Stimulated activated CD4-positive, alpha-beta T cell treated with anti-CD3 and anti-CD28 coated beads, Interleukin-12 subunit alpha, Interleukin-12 subunit beta, amount 100 ng/mL, for 4 hours (primary cell): ENCODE data around the gene ENPP4.
A peak's percentile ranks its signal among the peaks of the same experiment; 100 is the strongest.
"Not testable (repeated sequence)": the region's sequence is repeated elsewhere in the genome, so short reads cannot be mapped to it uniquely, and the experiment has no call there.

Experiments
- DNase-seq: peaks from one replicate; pipeline ENCODE4 v3.0.0-alpha.2; 2020

Gene ENPP4

DNA sequence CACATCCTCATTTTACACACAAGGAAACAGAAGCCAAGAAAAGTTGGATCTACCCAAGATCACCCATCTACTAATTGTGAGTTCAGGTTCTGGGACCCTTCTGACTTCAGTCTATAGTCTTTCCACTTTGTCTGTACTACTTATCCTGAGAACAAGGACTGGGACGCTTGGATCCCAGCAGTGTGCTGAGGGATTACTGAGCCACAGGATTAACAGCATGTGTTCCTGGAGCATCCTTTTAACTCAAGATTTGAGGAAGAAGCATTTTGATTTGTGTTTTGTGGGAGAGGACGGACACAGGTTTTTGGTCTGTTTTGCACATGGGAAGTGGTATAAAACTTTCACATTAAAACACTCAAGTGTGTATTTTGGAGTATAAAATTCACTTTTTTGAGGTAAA is 4.4 kb downstream of the ENPP4 start:
- no peak for DNase-seq

DNA sequence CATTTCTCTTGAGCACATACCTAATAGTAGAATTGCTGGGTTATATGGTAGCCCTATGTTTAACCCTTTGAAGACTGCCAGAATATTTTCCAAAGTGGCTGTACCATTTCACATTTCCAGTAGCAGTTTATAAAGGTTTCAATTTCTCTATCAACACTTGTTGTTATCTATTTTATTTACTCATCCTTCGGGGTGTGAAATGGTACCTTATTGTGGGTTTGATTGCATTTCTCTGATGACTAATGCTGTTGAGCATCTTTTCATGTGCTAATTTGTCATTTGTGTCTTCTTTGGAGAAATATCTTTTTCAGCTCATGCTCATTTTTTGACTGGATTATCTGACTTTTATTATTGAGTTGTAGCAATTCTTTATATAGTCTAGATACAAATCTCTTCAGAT is 5.4 kb downstream of the ENPP4 start:
- no peak for DNase-seq

DNA sequence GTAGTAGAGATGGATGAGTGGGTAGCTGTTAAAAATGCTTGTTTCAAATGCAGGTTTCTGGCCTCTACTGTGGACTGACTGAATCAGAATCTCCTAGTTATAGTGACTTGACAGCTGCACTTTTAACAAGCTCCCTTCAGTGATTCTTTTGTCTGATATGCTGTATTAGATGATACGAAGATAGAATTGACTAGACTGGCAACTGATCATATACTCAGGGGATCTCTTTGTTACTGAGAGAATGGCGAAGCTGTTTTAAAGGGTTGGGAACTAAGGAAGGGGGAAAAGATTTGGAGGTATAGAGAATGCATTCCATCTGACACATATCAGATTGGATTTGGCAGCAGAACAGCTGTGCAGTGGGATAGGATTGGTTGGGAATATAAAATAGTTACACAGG is 7.0 kb downstream of the ENPP4 start:
- no peak for DNase-seq

DNA sequence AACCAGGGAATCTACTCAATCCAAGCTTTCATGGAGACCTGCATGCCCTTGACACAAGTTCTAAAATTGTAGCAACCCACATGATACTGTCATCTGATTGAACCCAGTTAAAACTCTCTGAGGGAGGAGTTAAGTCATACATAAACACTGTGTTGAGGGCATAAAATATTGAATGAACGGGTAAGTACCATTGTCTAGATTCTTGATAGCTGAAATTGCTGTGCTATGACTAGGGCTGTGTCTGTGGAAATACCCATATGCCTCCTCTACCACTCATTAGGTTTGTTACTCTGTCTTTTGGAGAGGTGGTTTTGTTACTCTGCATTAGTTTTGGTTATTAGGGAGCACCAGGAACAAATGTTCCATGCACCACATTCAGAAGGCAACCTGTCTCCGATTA is 7.6 kb downstream of the ENPP4 start:
- no peak for DNase-seq

DNA sequence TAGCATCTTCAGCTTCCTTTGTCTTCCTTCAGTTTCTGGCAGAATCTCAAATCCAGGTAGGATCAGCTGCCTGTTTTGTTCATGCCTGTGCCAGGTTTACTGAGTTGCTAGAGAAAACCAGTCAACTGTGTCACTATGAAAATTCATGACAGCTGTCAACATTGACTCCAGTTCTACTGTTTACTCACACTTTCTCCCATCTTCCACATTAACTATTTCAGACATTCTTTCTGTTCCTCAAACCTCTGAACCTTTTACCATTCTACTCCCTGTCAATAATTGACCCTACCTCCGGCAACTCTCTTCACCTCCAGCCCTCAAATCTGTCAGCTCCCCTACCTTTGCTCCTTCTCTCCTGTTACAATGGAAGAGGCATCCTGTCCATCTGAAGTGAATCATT is 8.5 kb downstream of the ENPP4 start:
- DNase-seq, result no peak

DNA sequence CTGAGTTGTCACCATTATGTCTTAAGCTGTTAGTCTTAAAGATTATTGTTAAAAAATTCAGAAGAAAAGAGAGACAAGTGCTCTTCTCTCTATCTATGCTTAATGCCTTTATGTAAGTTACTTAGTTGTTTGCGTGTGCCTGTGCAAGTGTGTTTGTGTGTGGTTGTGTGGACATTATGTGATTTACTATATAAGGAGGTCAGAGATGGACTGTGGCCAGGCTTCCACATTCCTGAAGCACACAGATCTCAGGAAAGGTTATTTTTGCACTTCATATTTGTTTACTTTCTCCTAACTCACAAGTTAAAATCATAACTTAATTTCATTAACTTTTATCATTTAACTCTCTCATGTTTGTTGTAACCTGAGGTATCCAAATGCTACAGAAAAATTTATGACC is 14.5 kb downstream of the ENPP4 start:
- DNase-seq, result no peak

DNA sequence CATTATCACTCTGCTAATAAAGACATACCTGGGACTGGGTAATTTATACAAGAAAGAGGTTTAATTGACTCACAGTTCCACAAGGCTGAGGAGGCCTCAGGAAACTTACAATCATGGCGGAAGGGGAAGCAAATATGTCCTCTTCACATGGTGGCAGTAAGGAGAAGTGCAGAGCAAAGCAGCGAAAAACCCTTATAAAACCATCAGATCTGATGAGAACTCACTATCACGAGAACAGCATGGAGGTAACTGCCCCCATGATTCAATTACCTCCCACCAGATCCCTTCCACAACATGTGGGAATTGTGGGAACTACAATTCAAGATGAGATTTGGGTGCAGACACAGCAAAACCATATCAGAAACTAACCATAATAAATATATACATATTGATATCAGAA is 19.3 kb downstream of the ENPP4 start:
- DNase-seq, result not testable (repeated sequence)

DNA sequence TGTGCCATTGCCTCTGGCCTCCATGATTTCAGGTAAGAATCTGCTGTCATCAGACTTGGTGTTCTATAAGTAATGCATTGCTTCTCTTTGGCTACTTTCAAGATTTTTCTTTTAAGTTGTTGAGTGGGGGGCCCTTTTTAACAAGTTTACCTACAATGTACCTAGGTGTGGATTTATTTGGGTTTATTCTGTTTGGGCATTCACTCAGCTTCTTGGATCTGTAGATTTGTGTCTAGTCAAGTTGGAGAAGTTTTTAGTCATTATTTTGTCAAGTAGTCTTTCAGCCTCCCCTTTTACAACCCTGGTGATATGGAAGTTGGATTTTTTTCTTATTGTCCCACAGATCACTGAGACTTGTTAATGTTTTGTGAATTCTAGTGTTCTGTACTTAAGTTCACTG is 26.9 kb downstream of the ENPP4 start:
- DNase-seq, result no peak

DNA sequence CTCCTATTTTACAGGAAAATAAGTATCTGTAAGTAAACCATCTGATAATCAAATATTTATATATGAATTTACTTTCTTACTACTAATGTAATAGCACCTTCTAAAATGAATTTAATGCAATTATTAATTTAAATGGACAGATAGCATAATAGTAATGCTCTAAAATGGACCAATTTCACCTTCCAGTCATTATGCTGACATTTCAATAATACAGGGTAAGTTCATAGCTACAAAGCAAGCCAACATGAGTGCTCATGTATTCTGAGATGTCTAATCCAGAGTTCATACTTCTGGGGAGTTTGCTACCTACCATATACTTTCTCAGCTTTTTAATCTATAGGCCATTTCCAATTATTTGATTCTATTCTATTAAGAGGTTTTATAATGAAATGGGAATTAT is 29.4 kb downstream of the ENPP4 start:
- no peak for DNase-seq

DNA sequence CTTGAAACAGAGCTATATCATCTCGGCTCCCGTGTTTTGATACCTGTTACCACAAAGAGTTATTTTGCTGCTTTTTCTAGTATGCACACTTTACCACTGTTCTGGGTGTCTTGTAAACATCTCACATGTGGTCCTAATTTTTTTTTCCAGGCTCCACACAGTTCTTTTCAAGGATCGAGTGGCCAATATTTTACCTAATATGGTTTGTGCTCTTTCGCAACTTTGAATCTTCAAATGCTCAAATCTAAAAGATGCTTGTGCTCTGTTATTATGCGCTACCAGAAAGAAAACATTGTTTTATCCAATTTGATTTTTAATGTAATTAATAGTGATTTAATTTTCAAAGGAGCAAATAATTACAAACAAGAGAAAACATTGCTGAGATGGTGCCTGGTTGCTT is 30.3 kb downstream of the ENPP4 start:
- no peak for DNase-seq

DNA sequence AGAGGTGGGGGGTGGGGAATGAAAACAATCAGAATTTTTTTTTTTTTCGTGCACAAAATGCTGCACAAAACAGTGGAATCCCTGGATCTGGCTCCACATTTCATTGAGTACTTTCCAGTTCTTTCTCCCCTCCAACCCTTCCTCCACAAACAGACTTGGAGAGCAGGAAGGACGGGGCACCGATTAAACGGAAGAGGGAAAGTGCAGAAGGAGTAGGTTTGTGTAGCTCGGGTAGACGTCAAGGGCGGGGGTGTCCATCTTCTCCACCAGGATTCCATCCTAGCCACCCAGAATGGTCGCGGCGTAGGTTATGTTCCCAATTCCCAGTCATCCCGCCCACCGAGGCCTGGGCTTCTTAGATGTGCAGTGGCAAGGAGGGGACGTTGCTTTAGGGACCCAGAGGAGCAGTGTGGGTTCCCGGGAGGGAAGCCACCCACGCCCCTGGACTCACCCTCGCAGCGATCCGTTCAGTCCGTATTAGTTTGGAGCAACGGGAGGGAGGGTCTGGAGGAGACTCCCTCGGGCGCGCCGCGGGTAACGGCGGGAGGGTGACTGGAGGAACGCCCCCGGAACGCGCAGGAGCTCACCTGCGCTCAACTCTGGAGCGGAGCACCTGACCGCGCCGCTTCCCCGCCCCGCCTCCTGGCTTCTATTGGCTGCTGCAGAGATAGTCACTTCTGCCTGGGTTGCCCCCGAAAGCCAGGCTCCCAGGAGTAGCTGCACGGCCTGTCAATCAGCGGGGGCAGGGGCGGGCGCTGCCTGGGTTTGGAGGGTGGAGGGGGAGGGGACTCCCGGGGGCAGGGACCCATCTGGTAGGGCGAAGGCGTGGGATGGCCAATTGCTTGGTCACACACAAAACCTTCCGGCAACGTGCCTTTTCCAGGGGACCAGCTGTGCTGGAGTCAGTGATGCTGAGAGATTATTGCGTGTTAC is 40.8 kb downstream of the ENPP4 start, which contains the start of gene ENPP5:
ENPP5 (minus strand) TSS at position 624 of the 933 bp plus-strand sequence. CDS start 2,718 bp downstream, outside the sequence.
- peak; percentile 43 for DNase-seq

DNA sequence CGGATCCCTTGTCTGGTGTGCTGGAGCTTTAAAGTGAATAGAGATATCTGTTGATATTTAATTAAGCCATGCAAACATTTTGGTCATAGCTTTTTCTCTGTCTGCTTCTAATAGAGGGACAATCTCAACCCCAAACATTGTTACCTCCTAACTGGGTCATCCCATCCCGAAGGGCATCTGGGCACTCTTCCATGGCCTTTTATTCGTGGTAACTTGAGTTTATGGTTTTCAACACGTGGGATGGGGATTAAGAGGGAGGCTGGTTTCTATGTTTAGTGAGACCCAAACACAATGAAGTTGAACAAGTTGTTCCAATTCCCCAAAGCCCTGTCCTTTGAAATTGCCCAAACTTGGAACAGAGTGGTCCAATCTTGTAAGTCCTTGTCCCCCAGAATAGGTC is 42.4 kb downstream of the ENPP4 start:
- DNase-seq, result no peak

DNA sequence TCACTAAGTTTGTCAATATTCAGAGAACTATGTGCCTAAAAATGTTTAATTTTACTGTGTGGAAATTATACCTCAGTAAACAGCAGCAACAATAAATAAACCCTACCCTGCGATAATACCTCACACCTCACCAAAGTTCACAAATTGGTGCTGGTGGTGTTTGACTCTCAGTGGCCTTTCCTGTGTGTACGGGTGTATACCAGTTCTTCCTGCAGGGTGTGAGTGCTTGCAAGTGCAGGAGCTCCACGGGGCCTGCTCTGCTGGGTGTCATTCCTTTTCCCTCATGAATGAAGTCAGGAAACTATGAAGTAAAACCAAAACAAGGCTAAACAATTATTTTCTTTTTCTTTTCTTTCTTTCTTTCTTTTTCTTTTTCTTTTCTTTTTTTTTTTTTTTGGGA is 45.1 kb downstream of the ENPP4 start:
- DNase-seq, result no peak

DNA sequence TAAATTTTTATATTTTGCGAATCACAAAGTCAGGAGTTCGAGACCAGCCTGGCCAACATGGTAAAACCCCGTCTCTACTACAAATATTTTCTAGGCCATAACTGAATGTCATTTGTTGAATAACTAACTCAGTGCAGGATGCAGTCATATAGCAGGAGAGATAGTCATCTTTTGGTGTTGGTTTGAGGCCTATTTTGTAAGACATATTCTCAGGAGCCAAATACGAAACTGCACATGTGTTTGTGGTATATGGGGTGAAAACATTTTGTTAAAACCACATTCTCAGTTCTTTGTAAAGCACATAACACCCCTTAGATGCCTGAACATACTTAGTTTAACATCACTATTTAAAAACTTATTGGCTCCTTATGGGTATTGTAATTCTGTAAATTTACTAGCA is 45.7 kb downstream of the ENPP4 start:
- DNase-seq, result no peak

DNA sequence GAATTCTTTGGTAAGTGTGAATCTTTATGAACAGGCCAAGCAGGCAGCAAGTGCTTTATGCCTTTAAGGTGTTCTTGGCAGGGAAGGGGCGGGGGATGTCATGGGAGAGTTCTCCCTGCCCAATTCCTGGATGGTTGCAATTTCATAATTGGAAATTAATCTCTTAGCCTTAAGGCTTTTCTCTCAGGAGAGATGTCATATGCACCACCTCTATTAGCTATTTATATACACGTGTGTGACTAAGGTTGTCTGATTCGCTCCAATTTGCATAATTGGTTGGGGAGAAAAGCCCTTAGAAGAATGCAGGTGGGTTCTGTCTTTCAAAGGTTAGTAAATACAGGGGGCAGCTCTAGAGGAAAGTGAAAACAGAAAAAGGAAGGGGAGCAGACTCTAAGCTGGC is 46.2 kb downstream of the ENPP4 start:
- DNase-seq, result no peak

DNA sequence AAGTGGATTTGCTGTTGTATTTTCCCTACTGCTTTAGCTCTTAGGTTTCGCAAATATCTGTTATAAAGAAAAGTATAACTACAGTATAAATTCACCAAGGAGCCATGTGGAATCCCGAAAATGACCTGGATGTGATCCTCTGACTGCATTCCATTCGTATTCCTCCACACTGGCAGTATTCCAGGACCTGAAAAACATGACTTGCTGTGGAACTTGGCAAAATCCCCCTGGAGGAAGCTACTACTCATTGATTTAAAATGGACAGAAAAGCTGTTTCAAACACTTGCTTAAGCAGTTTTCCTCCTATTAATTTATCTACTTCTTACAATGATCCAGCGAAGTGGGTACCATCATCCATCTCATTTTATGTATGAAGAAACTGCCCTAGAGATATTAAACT is 54.3 kb downstream of the ENPP4 start:
- no peak for DNase-seq

DNA sequence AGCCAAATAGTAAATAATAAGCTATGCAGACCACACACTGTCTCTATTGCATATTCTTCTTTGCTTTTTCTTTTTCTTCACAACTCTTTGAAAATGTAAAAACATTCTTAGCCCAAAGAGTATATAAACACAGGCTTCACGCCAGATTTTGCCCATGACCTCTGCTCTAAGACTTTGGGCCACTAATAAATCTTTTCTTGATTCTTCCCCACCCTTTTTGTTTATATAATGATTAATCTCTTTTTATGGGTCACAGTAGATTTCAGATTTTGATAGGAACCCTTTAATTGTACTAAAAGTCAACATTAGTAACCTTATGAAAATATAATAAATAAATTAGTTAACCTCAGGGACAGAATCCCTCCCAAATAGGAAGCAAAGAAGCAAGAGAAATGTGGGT is 56.8 kb downstream of the ENPP4 start:
- no peak for DNase-seq

DNA sequence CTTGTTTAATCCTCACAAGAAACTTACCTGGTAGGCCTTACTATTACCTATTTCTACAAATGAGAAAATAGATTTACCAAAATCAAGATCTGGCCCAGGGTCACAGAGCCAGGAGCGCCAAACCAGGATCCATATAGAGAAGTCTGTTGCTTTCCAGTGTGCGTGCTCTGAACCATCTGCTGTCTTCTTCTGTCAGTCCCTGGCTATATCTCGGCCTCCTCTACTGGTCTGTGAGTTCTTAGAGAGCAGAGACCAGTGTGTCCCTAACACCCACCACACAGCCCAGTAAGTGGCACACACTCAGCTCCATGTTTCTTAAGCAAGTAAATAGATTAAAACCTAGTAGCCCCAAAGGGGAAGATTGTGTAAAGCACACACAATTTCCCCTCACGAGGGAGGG is 59.9 kb downstream of the ENPP4 start:
- DNase-seq, result no peak

DNA sequence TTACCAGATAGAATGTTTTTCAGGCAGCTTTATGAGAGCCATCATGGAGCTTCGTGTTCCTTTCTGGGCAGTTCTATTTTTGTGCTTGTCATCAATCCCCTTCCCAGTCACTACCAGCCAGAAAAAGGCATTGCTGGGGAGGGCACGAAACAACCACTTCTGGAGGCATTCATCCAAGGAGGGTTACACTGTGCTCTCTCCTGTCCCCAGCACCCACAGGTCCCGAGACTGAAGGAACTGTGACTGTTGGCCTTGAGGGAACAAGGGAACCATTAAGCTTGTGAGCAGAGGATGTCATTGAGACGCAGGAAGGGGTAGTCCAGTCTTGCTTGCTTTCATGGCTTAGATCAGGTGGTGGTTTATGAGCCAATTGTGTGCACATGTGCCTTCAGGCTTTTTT is 61.1 kb downstream of the ENPP4 start:
- no peak for DNase-seq

DNA sequence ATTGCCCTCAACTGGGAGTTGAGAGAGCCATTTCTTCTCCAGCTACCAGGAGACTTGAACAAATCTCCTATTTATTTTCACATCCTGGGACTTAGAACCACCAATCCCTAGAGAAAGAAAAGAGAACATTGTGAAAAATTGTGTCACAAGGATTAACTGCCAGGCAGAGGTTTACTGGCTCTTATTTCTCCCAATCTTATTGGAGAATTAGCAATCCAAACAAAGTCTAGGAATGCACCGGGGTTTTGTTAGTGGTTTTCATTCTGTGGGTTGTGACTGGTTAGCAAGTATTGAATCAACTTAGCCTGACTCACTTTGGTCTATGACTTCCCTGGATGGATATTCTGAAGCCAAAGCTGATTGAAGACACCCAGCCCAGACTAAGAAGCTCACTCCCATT is 62.2 kb downstream of the ENPP4 start:
- no peak for DNase-seq
